Sigmoid colon (tissue), 4 donors: ENCODE measurements around the gene TRAF3IP1.

Experiments used
- CTCF ChIP-seq, 4 experiments: fragments of 450-650 bp in 3 of 4; fragments of 200-600 bp in 1 of 4; IDR thresholded peaks; one replicate each; pipeline ENCODE4 v1.5.1; 2016 to 2019; ENCODE audit warnings: antibody characterized with exemption in 4 of 4, mild to moderate bottlenecking in 3 of 4, moderate library complexity in 2 of 4
- POLR2A ChIP-seq, 2 donors: fragments of 450-650 bp; IDR thresholded peaks; one replicate each; pipeline ENCODE4 v1.6.1; 2016; ENCODE audit warnings: antibody characterized with exemption in 2 of 2, mild to moderate bottlenecking in 2 of 2, moderate library complexity in 2 of 2
- POLR2AphosphoS5 ChIP-seq, 4 donors: sonication (generic); formaldehyde crosslinking; IDR thresholded peaks; one replicate each; pipeline ENCODE4 v1.6.1; 2017; ENCODE audit warnings: antibody characterized with exemption in 4 of 4

DNA sequence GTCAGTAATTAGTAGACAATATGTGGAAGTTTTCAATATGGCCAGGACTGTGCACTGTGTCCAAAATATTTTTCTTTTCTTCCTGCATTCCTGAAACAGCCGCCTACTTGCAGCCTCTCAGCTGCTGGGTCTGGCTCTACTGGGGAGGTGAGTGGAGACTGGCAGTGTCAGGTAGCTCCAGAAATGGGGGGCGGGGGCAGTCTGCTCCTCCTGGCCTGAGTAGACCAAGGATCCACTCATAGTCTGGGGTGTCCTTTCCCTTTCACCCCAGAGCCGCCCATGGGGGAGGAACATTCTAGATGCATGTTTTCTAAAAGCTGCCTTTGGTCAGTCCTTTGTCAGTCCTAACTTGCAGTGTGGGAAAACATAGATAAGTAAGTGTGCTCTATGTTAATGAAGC, 23.7 kb downstream of the TRAF3IP1 start:
- TF ChIP-seq POLR2A (IDR thresholded peaks at IDR 0.05) (no peak), POLR2AphosphoS5 (IDR thresholded peaks at IDR 0.05) (no peak), CTCF (IDR thresholded peaks at IDR 0.05) (no peak)
